Breast epithelium (tissue), 4 donors: ENCODE measurements around the gene ANKRD31. TPM values are rescaled to one million over a fixed set of nuclear protein-coding genes. Genes with fewer than 3 reads are reported as not detected.
A peak's percentile ranks its signal among the peaks of the same experiment; 100 is the strongest.

Experiments used
- DNase-seq, 2 donors: peaks; one replicate each; pipeline ENCODE4 v3.0.0-alpha.2; 2019; ENCODE audit warnings: low spot score in 2 of 2
- H3K27ac ChIP-seq, 2 donors: fragments of 200-600 bp; sonication (generic) in 1 of 2; one replicate each; pipeline ENCODE4 v1.5.1; 2016 to 2019; ENCODE audit warnings: mild to moderate bottlenecking in 1 of 2
- H3K27me3 ChIP-seq, 2 donors: fragments of 200-600 bp; sonication (generic) in 1 of 2; one replicate each; pipeline versions ENCODE4 v1.5.1 to v1.6.0; 2017 to 2019; ENCODE audit warnings: control low read depth in 1 of 2, mild to moderate bottlenecking in 1 of 2
- H3K36me3 ChIP-seq: fragments of 200-600 bp; one replicate; pipeline ENCODE4 v1.5.1; 2019
- H3K4me1 ChIP-seq, 2 donors: fragments of 200-600 bp; sonication (generic); one replicate each; pipeline ENCODE4 v1.5.1; 2016 to 2019; ENCODE audit warnings: control low read depth in 1 of 2
- H3K4me3 ChIP-seq, 3 donors: fragments of 200-600 bp; sonication (generic); 1 replicate in 2 of 3; 2 replicates in 1 of 3; pipeline ENCODE4 v1.5.1; 2016 to 2019; ENCODE audit warnings: mild to moderate bottlenecking in 3 of 3, moderate library complexity in 2 of 3
- H3K9me3 ChIP-seq, 2 donors: fragments of 200-600 bp; sonication (generic) in 1 of 2; one replicate each; pipeline ENCODE4 v1.5.1; 2016 to 2019; ENCODE audit warnings: control low read depth in 1 of 2
- POLR2A ChIP-seq: fragments of 450-650 bp; IDR thresholded peaks from one replicate; pipeline ENCODE4 v1.6.1; 2016; ENCODE audit warnings: antibody characterized with exemption, mild to moderate bottlenecking, moderate library complexity
- POLR2AphosphoS5 ChIP-seq, 3 donors: sonication (generic); formaldehyde crosslinking; IDR thresholded peaks; one replicate each; pipeline ENCODE4 v1.6.1; 2017; ENCODE audit warnings: antibody characterized with exemption in 3 of 3
- intact Hi-C: fragments of 100-400 bp; cut with DNase I; formaldehyde crosslinking; loops from one replicate; pipeline ENCODE4 v1.15.1; 2023; ENCODE audit warnings: low total_unique reads
- total RNA-seq, 3 donors: library from RNA; depleted of rRNA; stranded (reverse); fragments of >200 nt; gene quantifications; one replicate each; pipeline ENCODE4 v1.1.0, GENCODE V29; 2016
- TF ChIP-seq, protein P1 (sequence below), 3 donors: fragments of 450-650 bp; IDR thresholded peaks; one replicate each; pipeline ENCODE4 v1.5.1; 2016 to 2017; ENCODE audit warnings: antibody characterized with exemption in 3 of 3, mild to moderate bottlenecking in 3 of 3, moderate library complexity in 3 of 3

Gene ANKRD31
- total RNA-seq, 3 donors from 2014 or later = 0.32 to 0.66 (median 0.59) TPM

DNA sequence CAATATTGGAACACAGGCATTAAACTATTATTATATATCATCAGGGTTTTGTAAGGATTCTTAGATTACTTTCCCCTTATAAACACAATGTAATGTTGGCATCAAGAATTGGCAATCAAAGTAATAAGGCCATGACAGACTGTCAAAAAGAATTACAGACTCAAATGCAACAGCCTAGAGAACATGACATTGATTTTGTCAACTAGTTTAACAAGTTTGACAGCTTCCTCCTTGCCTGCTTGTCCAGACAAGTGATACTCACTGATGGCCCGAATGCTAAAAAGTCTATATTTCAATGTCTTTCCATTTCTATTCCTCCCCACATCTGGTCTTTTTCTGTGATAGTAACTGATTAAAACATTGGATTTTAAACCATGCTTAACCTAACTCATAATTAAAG lies 6.4 kb upstream of the ANKRD31 start:
- intact Hi-C loops = no loop called here
- H3K36me3 ChIP-seq = no peaks in the 10 kb centered on the region
- no peak overlapping the region for H3K27ac ChIP-seq
- no peak for DNase-seq
- H3K9me3 ChIP-seq = no peaks in the 10 kb centered on the region
- no peaks in the 10 kb centered on the region for H3K27me3 ChIP-seq
- no peak overlapping the region for H3K4me3 ChIP-seq
- no peaks in the 10 kb centered on the region for H3K4me1 ChIP-seq
- no peak for TF ChIP-seq POLR2AphosphoS5 (IDR thresholded peaks at IDR 0.05)
- TF ChIP-seq POLR2A = no peak
- TF ChIP-seq, protein P1, sequence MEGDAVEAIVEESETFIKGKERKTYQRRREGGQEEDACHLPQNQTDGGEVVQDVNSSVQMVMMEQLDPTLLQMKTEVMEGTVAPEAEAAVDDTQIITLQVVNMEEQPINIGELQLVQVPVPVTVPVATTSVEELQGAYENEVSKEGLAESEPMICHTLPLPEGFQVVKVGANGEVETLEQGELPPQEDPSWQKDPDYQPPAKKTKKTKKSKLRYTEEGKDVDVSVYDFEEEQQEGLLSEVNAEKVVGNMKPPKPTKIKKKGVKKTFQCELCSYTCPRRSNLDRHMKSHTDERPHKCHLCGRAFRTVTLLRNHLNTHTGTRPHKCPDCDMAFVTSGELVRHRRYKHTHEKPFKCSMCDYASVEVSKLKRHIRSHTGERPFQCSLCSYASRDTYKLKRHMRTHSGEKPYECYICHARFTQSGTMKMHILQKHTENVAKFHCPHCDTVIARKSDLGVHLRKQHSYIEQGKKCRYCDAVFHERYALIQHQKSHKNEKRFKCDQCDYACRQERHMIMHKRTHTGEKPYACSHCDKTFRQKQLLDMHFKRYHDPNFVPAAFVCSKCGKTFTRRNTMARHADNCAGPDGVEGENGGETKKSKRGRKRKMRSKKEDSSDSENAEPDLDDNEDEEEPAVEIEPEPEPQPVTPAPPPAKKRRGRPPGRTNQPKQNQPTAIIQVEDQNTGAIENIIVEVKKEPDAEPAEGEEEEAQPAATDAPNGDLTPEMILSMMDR (IDR thresholded peaks at IDR 0.05) = no peak

DNA sequence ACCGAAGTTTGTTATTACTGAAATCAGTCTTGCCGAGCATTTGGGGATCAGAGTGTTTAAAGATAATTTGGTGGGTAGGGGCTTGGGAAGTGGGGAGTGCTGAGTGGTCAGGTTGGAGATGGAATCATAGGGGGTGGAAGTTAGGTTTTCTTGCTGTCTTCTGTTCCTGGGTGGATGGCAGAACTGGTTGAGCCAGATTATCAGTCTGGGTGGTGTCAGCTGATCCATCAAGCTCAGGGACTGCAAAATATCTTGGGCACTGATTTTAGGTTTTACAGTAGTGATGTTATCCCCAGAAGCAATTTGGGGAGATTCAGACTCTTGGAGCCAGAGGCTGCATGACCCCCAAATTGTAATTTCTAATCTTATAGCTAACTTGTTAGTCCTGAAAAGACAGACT lies 5.4 kb upstream of the ANKRD31 start:
- TF ChIP-seq POLR2AphosphoS5 (IDR thresholded peaks at IDR 0.05) (no peak), POLR2A (no peak)
- TF ChIP-seq, protein P1 (IDR thresholded peaks at IDR 0.05) = no peak
- H3K4me3 ChIP-seq = no peak overlapping the region
- H3K27me3 ChIP-seq = no peaks in the 10 kb centered on the region
- DNase-seq = no peak
- intact Hi-C loops = no loop called here
- no peak overlapping the region for H3K27ac ChIP-seq
- no peaks in the 10 kb centered on the region for H3K9me3 ChIP-seq
- no peaks in the 10 kb centered on the region for H3K4me1 ChIP-seq
- H3K36me3 ChIP-seq = no peaks in the 10 kb centered on the region

DNA sequence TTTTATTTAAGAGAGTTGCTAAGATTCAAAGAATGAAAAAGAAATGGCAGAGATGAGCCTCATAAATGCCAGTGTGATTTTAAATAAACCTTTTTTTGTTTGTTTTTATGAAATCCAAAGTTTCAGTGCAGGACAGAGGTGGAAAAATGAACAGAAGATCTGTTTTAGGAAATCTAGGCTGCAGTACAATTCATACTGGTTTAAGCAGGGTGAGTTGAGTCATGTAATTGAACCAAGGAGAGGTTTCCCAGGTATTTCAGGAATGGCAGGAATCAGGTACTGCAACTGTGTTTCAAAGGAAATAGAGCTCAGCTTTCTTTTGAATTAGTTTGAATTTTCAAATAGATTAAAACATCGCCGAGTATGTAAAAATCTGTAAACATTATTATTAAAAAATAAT lies 3.0 kb upstream of the ANKRD31 start:
- H3K36me3 ChIP-seq = no peaks in the 10 kb centered on the region
- no peaks in the 10 kb centered on the region for H3K27me3 ChIP-seq
- no peak for DNase-seq
- intact Hi-C loops = no loop called here
- H3K4me1 ChIP-seq = no peaks in the 10 kb centered on the region
- H3K27ac ChIP-seq = no peak overlapping the region
- no peaks in the 10 kb centered on the region for H3K9me3 ChIP-seq
- no peak overlapping the region for H3K4me3 ChIP-seq
- TF ChIP-seq POLR2AphosphoS5 (IDR thresholded peaks at IDR 0.05) (no peak), POLR2A (no peak)
- TF ChIP-seq, protein P1 (IDR thresholded peaks at IDR 0.05) = no peak

DNA sequence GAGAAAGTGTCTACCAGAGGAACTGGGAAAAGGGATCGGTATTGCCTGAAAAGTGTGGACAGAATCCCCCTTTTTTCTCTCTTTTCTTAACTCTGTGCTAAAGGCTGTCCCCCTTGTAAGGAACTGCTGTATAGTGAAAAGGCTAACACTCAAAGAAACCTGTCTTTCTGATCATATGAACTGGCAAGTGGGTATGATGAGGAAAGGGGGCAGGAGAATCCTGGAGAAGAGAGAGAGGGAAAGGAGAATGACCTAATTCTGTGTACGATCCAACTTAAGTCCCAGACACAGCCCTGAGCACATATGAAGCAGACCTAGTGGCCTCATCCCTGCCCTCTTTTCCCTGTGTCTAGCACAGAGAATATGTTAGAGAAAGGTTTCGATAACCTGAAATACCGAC lies 967 bp downstream of the ANKRD31 start:
- peak overlapping the region in 1 of 2 donors; percentile 75 for H3K27ac ChIP-seq
- H3K36me3 ChIP-seq = no peaks in the 10 kb centered on the region
- intact Hi-C loops = no loop called here
- no peak for TF ChIP-seq POLR2AphosphoS5 (IDR thresholded peaks at IDR 0.05)
- TF ChIP-seq, protein P1 (IDR thresholded peaks at IDR 0.05) = no peak
- TF ChIP-seq POLR2A = no peak
- H3K4me1 ChIP-seq = no peaks in the 10 kb centered on the region
- no peaks in the 10 kb centered on the region for H3K9me3 ChIP-seq
- H3K4me3 ChIP-seq = peak overlapping the region in 1 of 3 donors; percentile 75
- H3K27me3 ChIP-seq = no peaks in the 10 kb centered on the region
- no peak for DNase-seq

DNA sequence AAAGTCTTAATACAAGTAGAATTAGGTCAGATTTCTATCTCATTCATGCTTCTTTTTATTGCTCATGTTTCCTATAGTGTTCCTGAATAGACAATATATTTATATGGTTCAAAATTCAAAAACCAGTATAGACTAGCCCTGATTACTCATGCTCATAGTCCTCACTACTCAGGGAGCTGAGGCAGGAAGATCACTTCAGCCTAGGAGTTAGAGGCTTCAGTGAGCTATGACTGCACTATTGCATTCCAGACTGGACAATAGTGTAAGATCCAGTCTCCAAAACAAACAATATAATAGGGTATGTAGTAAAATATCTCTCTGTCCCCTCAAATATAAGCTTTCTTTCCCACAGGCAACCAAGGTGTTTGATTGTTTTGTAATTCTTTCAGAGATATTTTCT lies 2.4 kb downstream of the ANKRD31 start:
- Histone ChIP-seq H3K4me3 (no peak overlapping the region), H3K9me3 (no peaks in the 10 kb centered on the region), H3K27ac (no peak overlapping the region), H3K36me3 (no peaks in the 10 kb centered on the region), H3K27me3 (no peaks in the 10 kb centered on the region), H3K4me1 (no peaks in the 10 kb centered on the region)
- no peak for TF ChIP-seq POLR2AphosphoS5 (IDR thresholded peaks at IDR 0.05)
- TF ChIP-seq, protein P1 (IDR thresholded peaks at IDR 0.05) = no peak
- TF ChIP-seq POLR2A = no peak
- intact Hi-C loops = no loop called here
- DNase-seq = no peak
